ENCODE results near the gene RAP1GAP.

GRCh38 chr1:21620496-21620895, 48.7 kb downstream of the RAP1GAP start:
- TF ChIP-seq EZH2 (IDR thresholded peaks at IDR 0.05; ENCODE audit: insufficient read depth, poor library complexity, severe bottlenecking) (no peak), EZH2phosphoT487 (IDR thresholded peaks at IDR 0.05; ENCODE audit: insufficient read depth, low read depth) (no peak)
